Astrocyte of the cerebellum (primary cell): Measurements from ENCODE around the gene ARL2.

Experiments
- DNase-seq: peaks from one replicate; pipeline ENCODE4 v3.0.0-alpha.2; 2011; ENCODE audit warnings: low read depth
- H3K4me3 ChIP-seq: 2 replicates; pipeline ENCODE4 v1.5.1; 2011; ENCODE audit warnings: mild to moderate bottlenecking, low read depth, low read length, moderate library complexity
- in situ Hi-C: cut with HindIII; loops from 2 replicates; pipeline ENCODE4 v1.10.0; 2017; ENCODE audit warnings: low sequenced_read_pairs
- TF ChIP-seq, protein P1 (sequence below): IDR thresholded peaks from 2 replicates; pipeline ENCODE4 v1.5.1; 2012; ENCODE audit warnings: low read length, low read depth, moderate library complexity, mild to moderate bottlenecking; ENCODE audit errors: missing control alignments

The ARL2 gene

DNA sequence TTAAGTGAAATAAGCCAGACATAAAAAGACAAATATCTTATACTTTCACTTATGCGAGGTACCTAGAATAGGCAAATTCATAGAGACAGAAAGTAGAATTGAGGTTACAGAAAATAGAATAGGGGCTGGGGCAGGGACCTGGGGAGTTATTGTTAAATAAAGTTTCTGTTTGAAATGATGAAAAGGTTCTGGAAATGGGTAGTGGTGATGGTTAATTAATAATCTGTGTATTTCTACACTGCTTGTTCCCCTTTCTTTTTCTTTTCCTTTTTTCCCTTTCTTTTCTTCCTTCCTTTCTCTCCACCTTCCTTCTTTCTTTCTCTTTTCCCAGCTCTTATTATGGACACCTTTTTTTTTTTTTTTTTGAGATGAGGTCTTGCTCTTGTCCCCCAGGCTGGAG is 41.6 kb downstream of the ARL2 start:
- no peak for DNase-seq
- in situ Hi-C loops: no loop called here
- TF ChIP-seq, protein P1, sequence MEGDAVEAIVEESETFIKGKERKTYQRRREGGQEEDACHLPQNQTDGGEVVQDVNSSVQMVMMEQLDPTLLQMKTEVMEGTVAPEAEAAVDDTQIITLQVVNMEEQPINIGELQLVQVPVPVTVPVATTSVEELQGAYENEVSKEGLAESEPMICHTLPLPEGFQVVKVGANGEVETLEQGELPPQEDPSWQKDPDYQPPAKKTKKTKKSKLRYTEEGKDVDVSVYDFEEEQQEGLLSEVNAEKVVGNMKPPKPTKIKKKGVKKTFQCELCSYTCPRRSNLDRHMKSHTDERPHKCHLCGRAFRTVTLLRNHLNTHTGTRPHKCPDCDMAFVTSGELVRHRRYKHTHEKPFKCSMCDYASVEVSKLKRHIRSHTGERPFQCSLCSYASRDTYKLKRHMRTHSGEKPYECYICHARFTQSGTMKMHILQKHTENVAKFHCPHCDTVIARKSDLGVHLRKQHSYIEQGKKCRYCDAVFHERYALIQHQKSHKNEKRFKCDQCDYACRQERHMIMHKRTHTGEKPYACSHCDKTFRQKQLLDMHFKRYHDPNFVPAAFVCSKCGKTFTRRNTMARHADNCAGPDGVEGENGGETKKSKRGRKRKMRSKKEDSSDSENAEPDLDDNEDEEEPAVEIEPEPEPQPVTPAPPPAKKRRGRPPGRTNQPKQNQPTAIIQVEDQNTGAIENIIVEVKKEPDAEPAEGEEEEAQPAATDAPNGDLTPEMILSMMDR: no peak
- no peak overlapping the region for H3K4me3 ChIP-seq

DNA sequence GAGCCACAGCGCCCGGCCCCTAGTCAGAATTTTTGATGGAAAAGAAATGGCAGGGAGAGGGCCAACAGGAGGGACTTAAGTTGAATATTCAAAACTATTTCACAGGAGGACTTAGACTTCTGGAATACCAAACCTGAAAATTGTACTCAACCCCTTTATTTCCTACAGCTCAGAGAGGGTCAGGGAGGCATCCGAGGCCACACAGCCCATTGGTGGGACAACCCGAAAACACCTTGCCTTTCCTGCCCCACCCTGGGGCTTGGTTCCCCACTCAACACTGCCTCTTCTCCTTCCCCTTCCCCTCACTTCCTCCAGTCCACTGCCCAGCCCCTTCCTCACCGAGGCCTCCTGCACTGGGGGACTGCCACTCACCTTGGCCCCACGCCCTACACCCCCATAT is 43.0 kb downstream of the ARL2 start:
- no peak for DNase-seq
- TF ChIP-seq, protein P1: no peak
- H3K4me3 ChIP-seq: no peak overlapping the region
- in situ Hi-C loops: no loop called here

DNA sequence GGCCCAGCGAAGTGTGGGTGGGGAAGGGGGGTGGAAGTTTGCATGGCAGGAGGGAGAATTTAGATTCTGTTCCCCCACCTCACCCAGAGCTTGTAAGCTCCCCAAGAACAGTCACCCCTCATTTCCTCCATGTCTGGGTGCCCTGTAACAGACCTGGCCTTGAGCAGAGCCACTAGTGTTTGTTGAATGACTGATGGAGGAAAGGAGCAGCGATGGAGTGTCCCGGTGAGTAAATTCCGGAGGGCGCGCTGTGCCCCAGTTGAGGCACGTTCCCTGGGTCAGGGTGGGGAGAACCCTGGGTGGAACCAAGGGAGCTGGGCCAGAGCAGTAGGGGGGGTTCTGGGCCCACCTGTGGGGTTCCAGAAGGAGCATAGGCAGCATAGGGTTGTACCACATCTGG is 43.6 kb downstream of the ARL2 start:
- H3K4me3 ChIP-seq: no peak overlapping the region
- no peak for DNase-seq
- in situ Hi-C loops: no loop called here
- TF ChIP-seq, protein P1: no peak

DNA sequence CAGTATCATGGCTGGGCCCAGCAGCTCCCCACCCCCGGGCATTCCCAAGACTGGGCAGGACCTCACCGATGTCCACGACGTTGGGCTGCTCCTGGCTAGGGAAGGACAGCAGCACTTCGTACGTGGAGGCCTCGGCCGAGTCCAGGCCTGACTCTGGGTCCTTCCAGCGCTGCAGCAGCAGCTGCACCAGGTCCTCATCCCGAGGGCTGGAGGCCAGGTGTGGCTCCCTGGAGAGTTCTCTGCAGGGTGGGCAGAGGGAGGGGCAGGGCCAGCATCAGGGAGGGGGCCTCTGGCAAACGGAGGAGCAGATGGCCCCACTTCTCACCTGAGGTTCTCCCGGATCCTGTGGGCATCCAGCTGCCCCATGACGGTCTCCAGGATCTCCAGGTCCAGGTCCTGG is 44.1 kb downstream of the ARL2 start:
- in situ Hi-C loops: no loop called here
- H3K4me3 ChIP-seq: no peak overlapping the region
- no peak for DNase-seq
- TF ChIP-seq, protein P1: no peak

DNA sequence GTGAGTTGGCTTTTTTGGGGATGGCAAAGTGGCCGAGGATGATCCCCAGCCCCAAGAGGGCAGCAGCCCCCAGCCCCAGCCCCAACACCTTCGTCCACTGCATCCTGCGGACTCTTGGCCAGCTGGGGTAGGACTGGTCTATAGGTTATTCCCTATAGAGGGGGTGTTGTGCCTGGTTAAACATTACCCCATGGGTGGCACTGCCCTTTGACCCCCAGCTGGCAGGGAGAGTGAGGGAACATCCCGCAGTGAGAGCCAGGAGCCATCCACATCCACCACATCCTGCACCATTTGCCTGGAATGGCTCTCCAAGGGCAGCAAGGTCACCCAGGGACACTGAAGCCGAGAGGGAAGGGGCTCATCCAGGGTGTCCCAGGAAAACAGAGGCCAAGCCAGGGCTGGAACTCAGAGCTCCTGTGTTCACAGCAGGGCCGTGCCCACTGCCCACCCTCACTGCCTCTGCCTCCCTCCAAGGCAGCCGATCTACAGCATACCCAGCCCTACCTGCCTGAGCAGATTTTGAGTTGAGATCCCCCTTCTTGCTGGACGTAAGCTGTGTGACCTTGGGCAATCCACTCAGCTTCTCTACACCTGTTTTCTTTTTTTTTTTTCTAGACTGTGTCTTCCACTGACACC is 44.6 kb downstream of the ARL2 start, which contains the start of gene NAALADL1:
TSS of gene NAALADL1 (minus strand) at position 135 of the 636 bp plus-strand sequence. CDS start at position 103, 32 bp downstream.
- no peak within 1 kb of the TSS for H3K4me3 ChIP-seq
- TF ChIP-seq, protein P1: no peak
- no peak for DNase-seq
- in situ Hi-C loops: no loop called here

DNA sequence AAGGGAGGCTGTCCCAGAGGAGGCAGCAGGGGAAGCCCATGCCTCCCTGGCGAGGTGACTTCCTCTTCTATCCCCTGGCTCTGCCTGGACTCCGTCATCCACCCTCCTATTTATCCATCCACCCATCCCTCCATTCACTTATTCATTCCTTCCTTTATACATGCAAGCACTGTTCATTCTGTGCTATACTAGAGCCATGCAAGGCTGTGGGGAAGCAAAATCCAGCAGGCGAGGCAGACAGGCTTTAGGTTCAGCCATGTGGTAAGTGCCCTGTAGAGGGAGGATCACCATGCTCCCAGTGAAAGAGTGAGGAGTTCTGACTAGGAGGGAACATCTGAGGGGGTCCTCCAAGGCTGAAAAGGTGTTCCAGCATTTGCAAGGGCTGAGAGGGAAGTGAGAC is 45.6 kb downstream of the ARL2 start:
- DNase-seq: no peak
- H3K4me3 ChIP-seq: no peak overlapping the region
- TF ChIP-seq, protein P1: no peak
- in situ Hi-C loops: no loop called here
